ENCODE measurements around the gene RASGRP1.
A peak's percentile ranks its signal among the peaks of the same experiment; 100 is the strongest.
"Not testable (repeated sequence)": the region's sequence is repeated elsewhere in the genome, so short reads cannot be mapped to it uniquely, and the experiment has no call there.

RASGRP1 gene

DNA sequence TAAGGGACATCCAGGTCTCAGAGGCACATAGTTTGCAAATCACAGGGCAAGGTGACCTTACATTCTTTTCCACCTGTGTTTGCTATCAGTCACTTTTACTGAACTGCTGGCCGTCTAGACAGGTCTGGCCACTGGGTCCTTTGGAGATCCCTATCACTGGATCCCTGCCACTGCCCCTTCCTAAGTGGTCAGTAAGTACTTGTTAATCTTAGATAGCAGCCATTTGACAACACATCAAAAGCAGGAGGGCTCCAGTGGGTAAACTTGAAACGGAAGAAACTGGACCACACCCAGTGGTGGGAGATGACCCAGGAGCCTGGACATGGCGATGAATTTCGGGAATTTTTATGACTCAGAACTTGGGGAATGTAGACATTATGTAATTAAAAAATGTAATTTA is 28.9 kb upstream of the RASGRP1 start:
- TF ChIP-seq, protein P1, sequence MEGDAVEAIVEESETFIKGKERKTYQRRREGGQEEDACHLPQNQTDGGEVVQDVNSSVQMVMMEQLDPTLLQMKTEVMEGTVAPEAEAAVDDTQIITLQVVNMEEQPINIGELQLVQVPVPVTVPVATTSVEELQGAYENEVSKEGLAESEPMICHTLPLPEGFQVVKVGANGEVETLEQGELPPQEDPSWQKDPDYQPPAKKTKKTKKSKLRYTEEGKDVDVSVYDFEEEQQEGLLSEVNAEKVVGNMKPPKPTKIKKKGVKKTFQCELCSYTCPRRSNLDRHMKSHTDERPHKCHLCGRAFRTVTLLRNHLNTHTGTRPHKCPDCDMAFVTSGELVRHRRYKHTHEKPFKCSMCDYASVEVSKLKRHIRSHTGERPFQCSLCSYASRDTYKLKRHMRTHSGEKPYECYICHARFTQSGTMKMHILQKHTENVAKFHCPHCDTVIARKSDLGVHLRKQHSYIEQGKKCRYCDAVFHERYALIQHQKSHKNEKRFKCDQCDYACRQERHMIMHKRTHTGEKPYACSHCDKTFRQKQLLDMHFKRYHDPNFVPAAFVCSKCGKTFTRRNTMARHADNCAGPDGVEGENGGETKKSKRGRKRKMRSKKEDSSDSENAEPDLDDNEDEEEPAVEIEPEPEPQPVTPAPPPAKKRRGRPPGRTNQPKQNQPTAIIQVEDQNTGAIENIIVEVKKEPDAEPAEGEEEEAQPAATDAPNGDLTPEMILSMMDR (conservative IDR thresholded peaks at IDR 0.05; ENCODE audit: low read length), result no peak
- no peak for DNase-seq (ENCODE audit: low read depth)
- H3K4me3 ChIP-seq (ENCODE audit: low read length), result no peak overlapping the region

DNA sequence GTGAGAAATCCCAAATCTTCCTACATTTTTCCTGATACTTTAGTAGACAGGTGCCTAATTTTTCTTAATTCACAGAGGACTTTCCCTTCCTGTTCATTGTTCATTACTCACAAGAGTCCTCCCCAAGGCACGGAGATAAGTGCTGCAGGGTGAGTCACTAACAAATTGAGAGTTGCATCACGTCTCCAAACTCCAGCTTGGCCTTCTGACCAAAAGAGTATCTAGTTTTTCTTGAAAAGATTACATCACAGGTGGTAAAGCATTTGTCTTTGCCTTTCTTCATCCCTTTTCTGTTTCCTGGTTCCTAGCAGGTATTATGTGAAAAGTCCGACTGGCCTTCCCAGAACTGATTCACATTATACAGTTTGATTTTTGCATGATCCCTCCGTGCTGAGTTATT is 24.9 kb upstream of the RASGRP1 start:
- peak; percentile 78 for DNase-seq (ENCODE audit: low read depth)
- TF ChIP-seq, protein P1 (conservative IDR thresholded peaks at IDR 0.05; ENCODE audit: low read length), result no peak
- H3K4me3 ChIP-seq (ENCODE audit: low read length), result no peak overlapping the region

DNA sequence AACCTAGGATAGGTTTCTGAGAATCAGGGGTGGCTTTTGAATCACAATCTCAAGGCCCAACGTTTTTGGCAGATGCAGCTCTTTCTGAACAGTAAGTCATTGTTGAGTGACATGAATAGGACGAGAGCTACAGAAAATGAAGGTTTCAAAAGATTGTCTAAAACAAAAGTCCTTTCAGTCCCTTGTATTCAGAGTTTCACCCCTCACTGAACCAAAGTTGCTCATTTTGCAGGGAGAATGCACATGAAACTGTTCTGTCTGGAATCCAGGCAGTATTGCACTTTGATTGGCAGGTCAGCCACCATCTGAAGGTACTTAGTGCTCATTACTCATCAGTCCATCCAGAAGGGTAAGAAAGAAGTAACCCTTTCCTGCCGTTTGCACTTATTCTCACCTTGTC is 24.1 kb upstream of the RASGRP1 start:
- H3K4me3 ChIP-seq (ENCODE audit: low read length), result no peak overlapping the region
- TF ChIP-seq, protein P1 (conservative IDR thresholded peaks at IDR 0.05; ENCODE audit: low read length), result no peak
- no peak for DNase-seq (ENCODE audit: low read depth)

DNA sequence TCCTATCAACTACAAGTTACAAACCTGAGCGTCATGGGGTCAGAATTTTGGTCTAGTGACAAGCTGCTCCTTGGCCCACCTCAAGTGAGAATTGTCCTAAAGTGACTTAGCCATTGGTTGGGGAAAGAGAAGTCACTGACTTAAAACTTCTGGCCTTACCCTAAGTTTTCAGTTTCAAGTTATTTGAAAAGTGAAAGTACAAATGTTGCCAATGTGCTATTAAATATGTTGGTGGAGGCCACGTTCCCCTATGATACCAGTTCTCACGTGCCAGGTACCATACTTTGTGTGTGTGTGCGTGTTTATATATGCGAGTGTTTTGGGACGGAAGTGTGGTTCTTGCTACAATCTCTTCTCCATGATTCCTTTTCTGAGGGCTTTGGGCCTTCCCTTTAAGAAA is 22.6 kb upstream of the RASGRP1 start:
- no peak for DNase-seq (ENCODE audit: low read depth)
- no peak overlapping the region for H3K4me3 ChIP-seq (ENCODE audit: low read length)
- TF ChIP-seq, protein P1 (conservative IDR thresholded peaks at IDR 0.05; ENCODE audit: low read length), result no peak

DNA sequence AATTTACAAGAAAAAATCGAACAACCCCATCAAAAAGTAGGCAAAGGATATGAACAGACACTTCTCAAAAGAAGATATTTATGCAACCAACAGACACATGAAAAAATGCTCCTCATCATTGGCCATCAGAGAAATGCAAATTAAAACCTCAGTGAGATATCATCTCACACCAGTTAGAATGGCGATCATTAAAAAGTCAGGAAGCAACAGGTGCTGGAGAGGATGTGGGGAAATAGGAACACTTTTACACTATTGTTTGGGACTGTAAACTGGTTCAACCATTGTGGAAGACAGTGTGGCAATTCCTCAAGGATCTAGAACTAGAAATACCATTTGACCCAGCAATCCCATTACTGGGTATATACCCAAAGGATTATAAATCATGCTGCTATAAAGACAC is 21.4 kb upstream of the RASGRP1 start:
- DNase-seq (ENCODE audit: low read depth), result not testable (repeated sequence)

DNA sequence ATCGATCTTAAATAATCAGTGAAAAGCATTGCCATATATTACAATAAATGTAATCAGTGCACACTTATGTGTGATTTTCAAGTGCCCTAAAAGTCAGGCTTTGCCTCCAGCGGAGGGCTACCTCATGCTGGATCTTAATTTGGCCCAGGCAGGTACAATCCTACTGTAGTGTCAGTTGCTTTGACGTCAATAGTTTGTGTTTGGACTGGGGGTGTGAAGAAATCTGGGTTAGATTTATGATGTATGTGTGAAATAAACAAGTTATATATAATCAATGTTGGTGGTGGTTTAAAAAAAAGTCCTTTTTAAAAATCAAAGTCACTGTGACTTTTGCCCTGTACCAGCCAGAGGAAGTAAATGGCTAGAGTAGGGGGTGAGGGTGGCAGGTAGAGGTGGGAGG is 14.0 kb upstream of the RASGRP1 start:
- TF ChIP-seq, protein P1 (conservative IDR thresholded peaks at IDR 0.05; ENCODE audit: low read length), result no peak
- no peak overlapping the region for H3K4me3 ChIP-seq (ENCODE audit: low read length)
- DNase-seq (ENCODE audit: low read depth), result no peak

More for the DNA sequence above, 21.4 kb upstream of the RASGRP1 start:
- H3K4me3 ChIP-seq (ENCODE audit: low read length), result not testable (repeated sequence)

DNA sequence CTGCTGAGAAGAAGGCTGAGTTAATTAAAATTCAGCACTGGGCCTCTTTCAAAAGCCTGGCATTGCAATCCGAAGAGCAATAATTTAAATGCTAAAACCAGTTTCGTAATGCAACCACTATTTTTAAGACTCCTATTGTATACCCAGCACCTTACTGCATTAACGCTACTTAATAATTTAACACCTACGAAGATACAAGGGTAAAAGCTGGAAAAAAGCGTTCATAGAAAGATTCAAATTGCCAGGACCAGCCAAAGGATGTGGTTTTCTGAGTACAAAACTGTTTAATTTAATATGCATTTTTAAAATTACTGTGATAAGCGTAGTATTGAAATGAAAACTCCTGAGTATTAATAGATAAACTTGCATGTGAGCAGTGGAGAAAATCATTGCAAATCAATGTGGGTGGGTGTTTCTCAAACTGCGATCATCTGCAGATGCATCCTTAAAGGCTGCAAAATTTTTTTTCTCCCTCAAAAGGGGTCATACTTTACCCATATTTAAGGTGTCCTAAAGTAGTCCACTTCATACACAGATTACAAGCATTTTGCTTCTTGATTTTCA is 12.9 kb upstream of the RASGRP1 start:
- no peak overlapping the region for H3K4me3 ChIP-seq (ENCODE audit: low read length)
- no peak for DNase-seq (ENCODE audit: low read depth)
- TF ChIP-seq, protein P1 (conservative IDR thresholded peaks at IDR 0.05; ENCODE audit: low read length), result no peak

DNA sequence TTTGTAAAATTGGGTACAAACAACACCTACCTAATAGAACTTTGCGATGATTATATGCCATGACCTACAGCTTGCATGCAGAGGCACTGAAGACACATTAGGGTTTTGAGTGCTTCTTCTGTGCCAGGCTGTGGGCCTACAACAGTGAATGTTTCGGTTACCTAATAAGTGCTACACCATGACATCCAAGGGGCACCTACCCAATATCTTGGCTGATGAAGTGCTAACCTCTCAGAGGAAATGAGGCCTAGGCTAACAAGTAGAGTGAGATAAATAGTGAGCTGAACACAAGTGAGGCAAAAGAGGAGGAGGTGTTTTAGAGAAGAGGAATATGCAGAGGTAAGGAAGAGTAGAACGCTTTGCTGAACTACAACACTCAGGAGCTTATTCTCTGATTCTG is 12.2 kb upstream of the RASGRP1 start:
- no peak for DNase-seq (ENCODE audit: low read depth)
- no peak overlapping the region for H3K4me3 ChIP-seq (ENCODE audit: low read length)
- TF ChIP-seq, protein P1 (conservative IDR thresholded peaks at IDR 0.05; ENCODE audit: low read length), result no peak
